ENCODE data around the gene NBPF3. TPM values are rescaled to one million over a fixed set of nuclear protein-coding genes. Genes with fewer than 3 reads are reported as not detected.

NBPF3 gene
- total RNA-seq, 1 donor from 2014 or later = 13.7 TPM

- no peak overlapping the region for H3K27ac Mint-ChIP-seq
- no peaks in the 10 kb centered on the region for H3K36me3 Mint-ChIP-seq
- no peak overlapping the region for H3K4me3 Mint-ChIP-seq
- DNase-seq (ENCODE audit: extremely low spot score, unreplicated experiment) = no peak
- no peaks in the 10 kb centered on the region for H3K9me3 Mint-ChIP-seq
- no peak for TF ChIP-seq CTCF (conservative IDR thresholded peaks at IDR 0.05)
- peaks cover 12% of the 10 kb centered on the region for H3K4me1 Mint-ChIP-seq (ENCODE audit: unreplicated experiment)
- H3K27me3 Mint-ChIP-seq = peaks cover 15% of the 10 kb centered on the region
Observed at GRCh38 chr1:21534146-21534545, 94.2 kb downstream of the NBPF3 start.

Other genes starting within 250 kb of the NBPF3 start
- gene ECE1, start 149.7 kb upstream of the NBPF3 start, total RNA-seq (ENCODE audit: low replicate concordance) = 37.2 and 49.8 TPM in 2 replicates
- 2.5 and 43.1 TPM in 2 replicates for gene ALPL, start 69.3 kb downstream of the NBPF3 start, total RNA-seq (ENCODE audit: low replicate concordance)
- 18.5 and 20.3 TPM in 2 replicates for gene RAP1GAP, start 229.2 kb downstream of the NBPF3 start, total RNA-seq (ENCODE audit: low replicate concordance)